Natural killer cell (primary cell): ENCODE data around the gene DDX21. TPM values are rescaled to one million over a fixed set of nuclear protein-coding genes. Genes with fewer than 3 reads are reported as not detected.

ENCODE experiments used
- ATAC-seq, 3 donors: fragments of 150-1000 bp in 2 of 3; fragments of 200-7000 bp in 1 of 3; cut with Tn5 transposase; 1 replicate in 1 of 3; 2 replicates in 2 of 3; pipeline ENCODE4 v1.10.0; 2021; ENCODE audit warnings: mild to moderate bottlenecking in 2 of 3, moderate library complexity in 2 of 3
- DNase-seq, 2 donors: peaks; one replicate each; pipeline versions ENCODE4 v3.0.0 to v3.0.0-alpha.2; 2013 to 2021; ENCODE audit warnings: mixed read lengths in 1 of 2
- H3K27ac ChIP-seq: one replicate; pipeline ENCODE4 v1.5.1; 2013; ENCODE audit warnings: mild to moderate bottlenecking, low read length
- H3K27me3 ChIP-seq: one replicate; pipeline ENCODE4 v1.6.1; 2013; ENCODE audit warnings: low read length; ENCODE audit not compliant: control insufficient read depth, insufficient read depth
- H3K36me3 ChIP-seq: one replicate; pipeline ENCODE4 v1.6.1; 2013; ENCODE audit warnings: low read length; ENCODE audit not compliant: control insufficient read depth, insufficient read depth
- H3K4me1 ChIP-seq: one replicate; pipeline ENCODE4 v1.6.1; 2013; ENCODE audit warnings: low read length; ENCODE audit not compliant: control insufficient read depth, insufficient read depth
- H3K4me3 ChIP-seq: one replicate; pipeline ENCODE4 v1.5.1; 2013; ENCODE audit warnings: low read length
- H3K9me3 ChIP-seq: one replicate; pipeline ENCODE4 v1.6.1; 2013; ENCODE audit warnings: low read length; ENCODE audit not compliant: control insufficient read depth, insufficient read depth
- H3K27ac Mint-ChIP-seq, 2 donors: one replicate each; pipeline ENCODE4 v1.8.0; 2022; ENCODE audit warnings: mild to moderate bottlenecking in 2 of 2, mixed read lengths in 2 of 2, moderate library complexity in 1 of 2
- H3K27me3 Mint-ChIP-seq, 2 donors: one replicate each; pipeline ENCODE4 v1.8.0; 2022; ENCODE audit warnings: low read depth in 2 of 2, mixed read lengths in 2 of 2
- H3K36me3 Mint-ChIP-seq: one replicate; pipeline ENCODE4 v1.8.0; 2022; ENCODE audit warnings: mixed read lengths
- H3K4me1 Mint-ChIP-seq, 2 donors: one replicate each; pipeline ENCODE4 v1.8.0; 2022; ENCODE audit warnings: mixed read lengths in 2 of 2
- H3K4me3 Mint-ChIP-seq: one replicate; pipeline ENCODE4 v1.8.0; 2022; ENCODE audit warnings: mild to moderate bottlenecking, moderate library complexity, mixed read lengths
- H3K9me3 Mint-ChIP-seq, 2 donors: one replicate each; pipeline ENCODE4 v1.8.0; 2022; ENCODE audit warnings: mixed read lengths in 2 of 2
- WGBS: methylation state at CpG from one replicate; pipeline ENCODE4 v1.1.7; 2013; ENCODE audit warnings: missing lambda C conversion rate; ENCODE audit not compliant: insufficient coverage; 5-methylcytosine and 5-hydroxymethylcytosine counted together
- intact Hi-C: fragments of 100-400 bp; cut with micrococcal nuclease; formaldehyde crosslinking; loops from one replicate; pipeline ENCODE4 v1.14.2; 2022
- total RNA-seq, 4 donors: library from RNA; stranded (reverse); fragments of 120-200 nt in 1 of 4; gene quantifications; one replicate each; pipeline versions ENCODE4 v1.2.3 to v1.2.4, GENCODE V29; 2013 to 2022
- TF ChIP-seq, protein P1 (sequence below): fragments of 200-600 bp; IDR thresholded peaks from one replicate; pipeline ENCODE4 v1.8.0; 2022; ENCODE audit warnings: antibody characterized with exemption

DDX21 gene
- total RNA-seq, 3 donors from 2014 or later (not counting 1 experiment from before 2014, with no cell fraction given), result 59.0 to 62.1 (median 59.8) TPM

DNA sequence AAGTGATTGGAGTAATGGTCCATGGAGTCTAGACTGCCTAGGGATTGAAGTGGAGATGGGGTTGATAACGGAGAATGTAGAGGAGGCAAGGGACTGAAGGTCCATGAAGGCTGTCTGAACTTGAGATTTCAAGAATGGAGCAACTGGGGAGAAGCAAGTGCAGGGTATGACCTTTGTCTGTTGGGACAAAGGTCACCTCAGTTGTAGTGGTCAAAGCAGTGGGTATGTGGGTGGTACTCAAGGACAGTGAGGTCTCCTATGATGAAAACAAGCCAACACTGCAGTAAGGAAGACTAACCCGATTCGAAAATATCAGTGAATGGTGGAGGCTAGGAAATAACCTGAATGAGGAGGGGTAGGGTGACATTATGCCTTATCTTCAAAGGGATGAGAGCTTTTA lies 5.4 kb upstream of the DDX21 start:
- H3K27me3 Mint-ChIP-seq, result no peaks in the 10 kb centered on the region
- no peak overlapping the region for H3K27ac Mint-ChIP-seq
- peaks cover 8% of the 10 kb centered on the region for H3K4me1 ChIP-seq
- no peaks in the 10 kb centered on the region for H3K9me3 ChIP-seq
- 98% methylated on average over 3 of the region's 3 CpGs for WGBS
- H3K27me3 ChIP-seq, result no peaks in the 10 kb centered on the region
- no peak for ATAC-seq
- H3K4me1 Mint-ChIP-seq, result peaks cover 3% of the 10 kb centered on the region in 2 donors
- H3K9me3 Mint-ChIP-seq, result no peaks in the 10 kb centered on the region
- H3K36me3 ChIP-seq, result peaks cover 29% of the 10 kb centered on the region
- peaks cover 12% of the 10 kb centered on the region for H3K36me3 Mint-ChIP-seq
- no peak for DNase-seq
- H3K4me3 ChIP-seq, result no peak overlapping the region
- TF ChIP-seq, protein P1, sequence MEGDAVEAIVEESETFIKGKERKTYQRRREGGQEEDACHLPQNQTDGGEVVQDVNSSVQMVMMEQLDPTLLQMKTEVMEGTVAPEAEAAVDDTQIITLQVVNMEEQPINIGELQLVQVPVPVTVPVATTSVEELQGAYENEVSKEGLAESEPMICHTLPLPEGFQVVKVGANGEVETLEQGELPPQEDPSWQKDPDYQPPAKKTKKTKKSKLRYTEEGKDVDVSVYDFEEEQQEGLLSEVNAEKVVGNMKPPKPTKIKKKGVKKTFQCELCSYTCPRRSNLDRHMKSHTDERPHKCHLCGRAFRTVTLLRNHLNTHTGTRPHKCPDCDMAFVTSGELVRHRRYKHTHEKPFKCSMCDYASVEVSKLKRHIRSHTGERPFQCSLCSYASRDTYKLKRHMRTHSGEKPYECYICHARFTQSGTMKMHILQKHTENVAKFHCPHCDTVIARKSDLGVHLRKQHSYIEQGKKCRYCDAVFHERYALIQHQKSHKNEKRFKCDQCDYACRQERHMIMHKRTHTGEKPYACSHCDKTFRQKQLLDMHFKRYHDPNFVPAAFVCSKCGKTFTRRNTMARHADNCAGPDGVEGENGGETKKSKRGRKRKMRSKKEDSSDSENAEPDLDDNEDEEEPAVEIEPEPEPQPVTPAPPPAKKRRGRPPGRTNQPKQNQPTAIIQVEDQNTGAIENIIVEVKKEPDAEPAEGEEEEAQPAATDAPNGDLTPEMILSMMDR, result no peak
- intact Hi-C loops, result no loop called here
- no peak overlapping the region for H3K27ac ChIP-seq
- H3K4me3 Mint-ChIP-seq, result no peak overlapping the region

DNA sequence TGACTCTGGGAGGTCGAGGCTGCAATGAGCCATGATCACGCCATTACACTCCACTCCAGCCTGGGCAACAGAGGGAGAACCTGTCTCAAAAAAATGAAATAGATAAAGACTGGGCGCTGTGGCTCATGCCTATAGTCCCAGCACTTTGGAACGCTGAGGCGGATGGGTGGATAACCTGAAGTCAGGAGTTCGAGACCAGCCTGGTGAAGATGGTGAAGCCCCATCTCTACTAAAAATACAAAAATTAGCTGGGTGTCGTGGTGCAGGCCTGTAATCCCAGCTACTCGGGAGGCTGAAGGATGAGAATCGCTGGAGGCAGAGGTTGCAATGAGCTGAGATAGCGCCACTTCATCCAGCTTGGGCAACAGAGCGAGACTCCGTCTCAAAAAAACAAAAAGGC lies 1.1 kb upstream of the DDX21 start:
- peaks cover 6% of the 10 kb centered on the region for H3K36me3 Mint-ChIP-seq
- Histone ChIP-seq H3K36me3 (peaks cover 5% of the 10 kb centered on the region), H3K4me1 (peaks cover 25% of the 10 kb centered on the region), H3K27me3 (no peaks in the 10 kb centered on the region), H3K4me3 (no peak overlapping the region), H3K9me3 (no peaks in the 10 kb centered on the region), H3K27ac (no peak overlapping the region)
- TF ChIP-seq, protein P1, result no peak
- H3K27me3 Mint-ChIP-seq, result no peaks in the 10 kb centered on the region
- DNase-seq (no peak), ATAC-seq (no peak)
- 95% methylated on average over 10 of the region's 12 CpGs for WGBS
- no peaks in the 10 kb centered on the region for H3K9me3 Mint-ChIP-seq
- intact Hi-C loops, result loop anchor here (1.0 to 5.0 kb wide), 4 partner anchors 54 to 452 kb away; partner anchors contain the start of gene DDX50
- peak overlapping the region; percentile 99 for H3K27ac Mint-ChIP-seq
- H3K4me1 Mint-ChIP-seq, result peaks cover 28 to 34% of the 10 kb centered on the region in 2 donors
- H3K4me3 Mint-ChIP-seq, result peak overlapping the region; percentile 59

DNA sequence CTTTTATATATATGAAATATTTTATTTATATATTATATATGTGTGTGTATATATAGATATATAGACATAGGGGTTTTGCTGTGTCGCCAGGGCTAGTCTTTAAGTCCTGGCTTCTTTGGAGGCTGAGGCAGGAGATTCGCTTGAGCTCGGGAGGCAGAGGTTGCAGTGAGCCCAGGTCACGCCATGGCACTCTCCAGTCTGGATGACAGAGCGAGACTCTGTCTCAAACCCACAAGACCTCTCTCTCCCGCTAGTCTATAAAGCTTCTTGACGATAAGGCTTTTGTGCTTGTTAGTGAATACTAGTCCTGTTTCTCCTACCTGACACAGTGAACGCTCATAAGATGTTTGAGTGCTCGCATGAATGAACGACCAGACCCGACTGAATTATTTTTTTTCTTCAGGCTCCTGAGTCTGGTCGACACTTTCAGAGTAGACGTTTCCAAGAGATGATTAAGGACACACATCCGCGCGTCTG lies 577 bp upstream of the DDX21 start:
- Histone ChIP-seq H3K36me3 (peaks cover 9% of the 10 kb centered on the region), H3K4me1 (peaks cover 25% of the 10 kb centered on the region), H3K4me3 (peak overlapping the region; percentile 72), H3K27me3 (no peaks in the 10 kb centered on the region), H3K27ac (peak overlapping the region; percentile 86), H3K9me3 (no peaks in the 10 kb centered on the region)
- 4% methylated on average over 16 of the region's 16 CpGs for WGBS
- peaks cover 31 to 38% of the 10 kb centered on the region in 2 donors for H3K4me1 Mint-ChIP-seq
- TF ChIP-seq, protein P1, result no peak
- intact Hi-C loops, result loop anchor here (1.0 to 5.0 kb wide), 4 partner anchors 54 to 452 kb away; partner anchors contain the start of gene DDX50
- ATAC-seq, result peak; percentile 0 to 5 (median 5)
- H3K9me3 Mint-ChIP-seq, result no peaks in the 10 kb centered on the region
- H3K4me3 Mint-ChIP-seq, result peak overlapping the region; percentile 99
- no peak for DNase-seq
- peak overlapping the region; percentile 99 for H3K27ac Mint-ChIP-seq
- no peaks in the 10 kb centered on the region for H3K27me3 Mint-ChIP-seq
- H3K36me3 Mint-ChIP-seq, result peaks cover 9% of the 10 kb centered on the region

DNA sequence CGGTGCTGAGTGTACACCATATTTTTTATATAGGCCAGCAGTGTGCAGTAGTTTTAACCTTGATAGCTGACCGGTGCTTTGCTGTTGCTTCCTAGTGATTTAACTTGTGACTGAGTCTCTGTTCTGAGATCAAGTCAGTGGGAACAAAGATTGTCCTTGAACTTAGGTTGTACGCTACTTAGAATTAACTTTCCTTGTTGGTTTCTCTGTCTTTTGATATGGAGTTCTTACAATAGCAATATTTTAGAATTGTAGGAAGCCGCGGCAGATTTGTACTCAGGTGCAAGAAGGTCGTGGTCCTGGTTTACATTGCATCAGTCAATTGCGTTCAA lies 1.3 kb downstream of the DDX21 start:
- Histone ChIP-seq H3K4me3 (peak overlapping the region; percentile 72), H3K36me3 (peaks cover 23% of the 10 kb centered on the region), H3K27me3 (no peaks in the 10 kb centered on the region), H3K9me3 (no peaks in the 10 kb centered on the region), H3K4me1 (peaks cover 25% of the 10 kb centered on the region), H3K27ac (peak overlapping the region; percentile 86)
- H3K4me3 Mint-ChIP-seq, result peak overlapping the region; percentile 99
- WGBS, result 56% methylated on average over 7 of the region's 7 CpGs
- ATAC-seq, result no peak
- H3K27me3 Mint-ChIP-seq, result no peaks in the 10 kb centered on the region
- no peaks in the 10 kb centered on the region for H3K9me3 Mint-ChIP-seq
- H3K27ac Mint-ChIP-seq, result peak overlapping the region; percentile 99
- TF ChIP-seq, protein P1, result no peak
- intact Hi-C loops, result loop anchor here (2.0 to 5.0 kb wide), 2 partner anchors 134 to 450 kb away; no protein-coding TSS in a partner anchor
- DNase-seq, result no peak
- H3K36me3 Mint-ChIP-seq, result peaks cover 19% of the 10 kb centered on the region
- peaks cover 31 to 38% of the 10 kb centered on the region in 2 donors for H3K4me1 Mint-ChIP-seq
